ENCODE results near the gene FAM120B.
"Not testable (repeated sequence)": the region's sequence is repeated elsewhere in the genome, so short reads cannot be mapped to it uniquely, and the experiment has no call there.

FAM120B gene

DNA sequence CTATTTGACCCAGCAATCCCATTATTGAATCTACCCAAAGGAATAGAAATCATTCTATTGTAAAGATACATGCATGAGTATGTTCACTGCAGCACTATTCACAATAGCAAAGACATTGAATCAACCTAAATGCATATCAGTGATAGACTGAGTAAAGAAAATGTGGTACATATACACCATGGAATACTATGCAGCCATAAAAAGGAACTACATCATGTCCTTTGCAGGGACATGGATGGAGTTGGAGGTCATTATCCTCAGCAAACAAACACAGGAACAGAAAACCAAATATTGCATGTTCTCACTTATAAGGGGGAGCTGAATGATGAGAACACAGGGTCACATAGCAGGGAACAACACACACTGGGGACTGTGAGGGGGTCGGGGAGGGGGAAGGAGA is 48.6 kb downstream of the FAM120B start:
- not testable (repeated sequence) for FAIRE-seq; DNase-seq (ENCODE audit: low spot score)

DNA sequence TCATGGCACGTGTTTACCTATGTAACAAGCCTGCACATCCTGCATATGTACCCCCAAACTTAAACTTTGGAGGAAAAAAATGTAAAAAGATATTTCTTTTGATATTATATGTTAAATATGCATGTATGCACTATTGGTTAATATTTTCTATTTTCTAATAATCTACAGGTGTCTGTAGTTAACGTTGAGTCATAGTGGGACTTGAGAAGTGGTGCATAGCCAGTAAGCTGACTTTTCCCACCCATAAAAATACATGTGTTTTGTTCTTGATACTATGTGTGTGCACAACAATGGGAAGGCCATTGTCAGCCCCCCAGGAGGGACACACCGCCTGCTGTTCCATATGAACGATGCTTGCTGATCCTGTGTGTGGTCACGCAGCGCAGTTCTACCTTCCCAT is 49.1 kb downstream of the FAM120B start:
- DNase-seq (ENCODE audit: low spot score), result no peak
- FAIRE-seq, result no peak

DNA sequence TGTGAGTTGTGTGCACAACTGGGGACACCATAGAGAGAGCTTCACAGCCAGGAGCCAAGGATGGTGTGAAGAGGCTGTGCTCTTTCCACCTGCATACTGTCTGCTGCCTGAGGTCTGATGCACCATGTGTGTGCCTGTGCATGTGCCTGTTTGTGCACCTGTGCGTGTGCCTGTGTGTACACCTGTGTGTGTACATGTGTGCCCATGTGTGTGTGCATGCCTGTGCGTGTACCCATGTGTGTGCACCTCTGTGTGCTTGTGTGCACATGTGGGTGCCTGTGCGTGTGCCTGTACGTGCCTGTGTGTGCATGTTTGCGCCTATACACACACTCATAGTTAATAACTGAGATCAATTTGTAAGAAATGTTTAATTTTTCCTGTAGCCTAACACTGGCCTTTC is 51.3 kb downstream of the FAM120B start:
- FAIRE-seq (no peak), DNase-seq (ENCODE audit: low spot score) (no peak)

DNA sequence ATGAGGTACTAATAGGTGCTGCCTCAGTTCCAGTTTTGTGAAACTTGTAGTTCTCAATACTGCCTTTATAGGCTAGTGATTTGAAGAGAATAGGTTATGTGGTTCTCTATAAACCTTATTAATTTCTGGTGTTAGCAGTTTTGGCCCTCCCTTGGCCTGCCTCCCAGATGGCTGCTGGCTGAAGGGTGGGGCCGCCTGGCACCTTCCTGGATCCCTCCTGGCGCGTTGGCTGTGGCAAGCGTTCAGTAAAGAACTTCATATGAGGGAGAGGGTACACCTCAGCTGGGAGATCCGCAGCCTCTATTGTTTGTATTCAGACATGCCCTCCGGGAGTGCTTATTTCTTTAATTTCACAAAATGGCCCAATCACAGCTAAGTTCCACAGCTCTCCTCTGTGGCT is 51.9 kb downstream of the FAM120B start:
- FAIRE-seq, result no peak
- DNase-seq (ENCODE audit: low spot score), result no peak

DNA sequence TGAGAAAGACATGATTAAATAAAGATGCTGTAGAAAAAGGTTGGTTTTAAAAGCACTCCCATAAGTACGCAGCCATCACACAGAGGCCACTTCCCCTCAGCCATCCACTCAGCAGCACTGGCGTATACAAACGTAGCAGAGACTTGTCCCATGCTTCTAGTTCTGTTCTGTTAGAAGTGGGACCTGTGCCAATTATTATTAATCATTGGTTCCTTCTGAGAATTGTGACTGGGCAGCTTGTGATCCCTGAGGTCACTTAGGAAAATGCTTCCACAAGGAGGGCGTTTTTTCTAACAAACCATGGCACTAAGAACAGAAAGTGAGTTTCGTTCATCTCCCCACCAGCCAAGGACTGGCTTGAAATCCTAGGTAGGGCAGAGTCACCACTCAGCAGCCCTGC is 53.9 kb downstream of the FAM120B start:
- FAIRE-seq (no peak), DNase-seq (ENCODE audit: low spot score) (no peak)

DNA sequence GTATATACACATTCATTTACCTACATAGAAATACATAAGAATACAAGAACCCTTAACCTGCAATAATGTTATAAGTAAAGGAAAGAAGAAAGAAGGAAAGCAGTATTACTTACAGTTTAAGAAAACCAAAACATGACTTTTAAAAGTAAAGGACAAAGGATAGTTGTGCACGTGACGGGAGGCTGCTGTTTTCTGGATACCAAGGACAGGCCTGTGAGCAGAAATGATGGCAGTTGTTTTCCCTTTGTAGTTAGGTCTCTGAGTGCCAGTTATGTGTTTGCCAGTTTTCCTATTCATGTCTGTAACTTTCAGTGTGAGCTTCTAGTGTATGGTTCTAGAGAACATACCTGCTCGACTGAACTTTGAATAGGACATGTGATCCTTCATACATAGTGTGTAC is 54.8 kb downstream of the FAM120B start:
- no peak for FAIRE-seq
- DNase-seq (ENCODE audit: low spot score), result no peak

DNA sequence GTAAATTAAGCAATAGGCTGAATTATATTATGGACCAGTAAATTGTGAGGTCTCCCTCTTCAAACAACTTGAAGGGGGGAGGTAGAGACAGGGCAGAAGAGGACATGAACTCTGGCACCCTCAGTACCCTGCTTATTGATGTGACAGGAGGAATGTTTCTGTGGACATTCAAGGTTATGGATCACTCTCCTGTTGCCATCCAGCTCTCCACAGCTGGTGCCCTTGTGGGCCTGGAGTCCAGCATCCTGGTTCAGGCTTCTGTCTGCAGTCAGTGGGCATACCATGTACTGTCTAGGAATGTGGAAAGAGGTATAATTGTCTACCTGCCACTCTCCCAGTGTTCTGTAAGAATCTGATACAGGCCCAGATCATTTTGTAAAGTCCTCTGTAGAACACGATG is 55.6 kb downstream of the FAM120B start:
- FAIRE-seq (no peak), DNase-seq (ENCODE audit: low spot score) (no peak)

DNA sequence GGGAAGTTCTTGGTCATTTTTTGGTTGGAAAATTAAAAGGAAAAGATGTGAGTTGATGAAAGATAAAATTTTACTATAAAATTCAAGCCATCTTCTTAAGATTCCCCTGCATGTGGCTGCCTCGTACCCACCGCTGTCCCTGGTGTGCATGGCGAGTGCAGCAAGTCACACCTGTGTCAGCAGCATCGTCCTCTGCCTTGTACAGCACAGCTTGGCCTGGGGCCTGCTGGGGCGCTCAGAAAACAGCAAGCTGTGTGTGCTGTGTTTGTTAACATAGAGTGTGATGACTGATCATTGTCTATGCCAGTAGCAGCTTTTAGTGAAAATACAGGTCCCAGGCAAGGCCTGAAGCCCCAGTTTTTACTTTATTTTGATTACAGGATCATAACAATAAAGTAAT is 56.7 kb downstream of the FAM120B start:
- DNase-seq (ENCODE audit: low spot score) (no peak), FAIRE-seq (no peak)

DNA sequence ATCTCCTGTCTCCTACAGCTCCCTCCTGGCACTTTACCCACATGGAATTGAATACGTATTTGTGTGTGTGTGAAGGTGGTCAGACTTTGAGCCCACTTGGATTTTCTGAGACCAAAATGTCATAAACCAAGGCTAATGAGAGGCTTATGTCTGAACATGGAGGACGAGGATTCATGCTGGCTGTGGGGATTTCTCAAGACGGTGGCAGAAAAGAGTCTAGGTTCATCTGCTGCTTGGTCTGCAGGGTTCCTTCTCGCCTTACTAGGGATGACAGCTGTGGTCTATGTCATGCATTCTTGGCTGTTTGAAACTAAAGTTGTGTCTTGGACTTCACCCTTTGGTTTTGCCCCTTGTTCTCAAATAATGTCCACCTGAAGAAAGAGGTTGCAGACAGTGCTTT is 58.6 kb downstream of the FAM120B start:
- no peak for DNase-seq (ENCODE audit: low spot score)
- FAIRE-seq, result no peak

DNA sequence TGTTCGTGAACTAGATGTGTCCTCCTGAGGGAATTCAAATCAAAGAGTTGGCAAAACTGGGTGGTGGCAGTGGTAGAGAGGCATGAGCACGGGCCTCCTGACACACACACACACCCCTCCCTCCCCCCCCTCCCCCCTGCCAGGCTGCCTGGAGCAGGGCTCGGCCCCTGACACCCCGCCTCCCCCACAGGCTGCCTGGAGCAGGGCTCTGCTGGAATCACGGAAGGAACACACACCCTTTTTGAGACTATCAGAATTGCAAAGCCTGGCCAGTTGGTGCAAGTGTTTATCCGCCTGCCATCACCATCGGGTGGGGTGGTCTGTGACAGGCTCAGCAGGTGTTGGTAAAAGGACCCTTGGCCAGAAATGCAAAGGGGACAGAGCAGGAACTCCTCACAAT is 59.0 kb downstream of the FAM120B start:
- DNase-seq (ENCODE audit: low spot score) (no peak), FAIRE-seq (no peak)

DNA sequence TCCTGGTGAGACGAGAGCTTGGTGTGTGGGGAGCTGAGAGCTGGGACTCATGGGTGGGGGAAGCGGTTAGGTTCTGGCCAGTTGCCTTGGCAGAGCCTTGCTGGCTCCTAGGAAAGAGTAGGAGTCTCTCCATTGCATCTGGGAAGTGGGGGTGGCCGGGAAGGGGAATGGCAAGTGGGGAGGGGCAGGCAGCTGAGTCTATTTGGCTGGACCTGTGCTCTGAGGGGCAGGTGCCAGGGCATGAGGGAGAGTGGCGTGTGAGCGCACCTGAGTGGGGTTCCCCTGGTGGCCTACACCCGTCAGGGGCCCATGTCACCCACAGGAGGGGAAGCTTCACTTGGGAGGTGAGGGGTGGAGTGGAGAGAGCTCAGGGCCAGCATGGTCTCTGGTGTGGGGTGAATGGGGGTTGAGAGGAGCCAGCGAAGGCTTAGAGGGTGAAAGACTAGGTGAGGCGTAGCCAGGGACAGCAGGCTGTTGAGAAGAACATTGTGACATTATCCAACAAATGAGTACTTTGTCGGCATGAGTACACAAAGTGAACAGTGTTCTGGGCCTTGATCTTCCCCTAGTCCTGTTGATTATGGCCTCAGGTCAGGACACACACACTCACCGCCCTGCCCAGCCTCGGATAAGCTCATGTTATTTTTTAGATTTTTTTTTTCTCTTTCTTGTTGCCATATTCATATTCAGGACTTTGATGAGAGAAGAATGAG is 59.8 kb downstream of the FAM120B start:
- FAIRE-seq, result no peak
- no peak for DNase-seq (ENCODE audit: low spot score)

DNA sequence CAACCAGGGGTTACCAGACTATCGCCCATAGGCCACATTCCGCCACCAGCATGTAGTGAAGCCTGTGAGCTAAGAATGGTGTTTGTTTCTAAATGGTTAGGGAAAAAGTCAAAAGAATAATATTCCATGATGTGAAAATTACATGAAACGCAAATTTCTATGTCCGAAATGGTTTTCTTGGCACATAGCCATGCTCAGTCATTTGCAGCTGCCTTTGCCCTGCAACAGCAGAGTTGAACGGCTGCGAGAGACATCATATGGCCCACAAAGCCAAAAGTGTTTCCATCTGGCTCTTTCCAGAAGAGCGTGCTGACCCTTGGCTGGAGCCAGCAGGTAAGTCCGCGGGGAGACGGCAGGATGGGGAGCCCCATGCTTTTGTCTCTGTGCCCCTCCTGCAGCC is 60.7 kb downstream of the FAM120B start:
- FAIRE-seq (no peak), DNase-seq (ENCODE audit: low spot score) (no peak)

DNA sequence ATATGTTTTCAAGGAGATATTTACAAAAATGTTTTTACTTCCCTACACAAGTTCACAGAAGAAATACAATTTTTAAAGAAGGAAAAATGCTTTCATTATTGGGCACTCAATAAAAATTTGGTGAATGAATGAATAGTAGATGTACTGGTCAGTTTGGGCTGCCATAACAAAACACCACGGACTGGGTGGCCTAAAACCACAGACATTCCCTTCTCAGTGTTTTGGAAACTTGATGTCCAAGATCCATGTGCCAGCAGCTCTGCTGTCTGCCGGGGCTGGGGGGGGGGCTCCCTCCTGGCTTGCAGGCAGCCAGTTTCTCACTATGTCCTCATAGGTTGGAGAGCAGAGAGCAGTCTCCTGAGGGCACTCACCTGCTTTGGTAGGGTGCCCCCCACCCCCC is 62.0 kb downstream of the FAM120B start:
- no peak for DNase-seq (ENCODE audit: low spot score)
- no peak for FAIRE-seq

DNA sequence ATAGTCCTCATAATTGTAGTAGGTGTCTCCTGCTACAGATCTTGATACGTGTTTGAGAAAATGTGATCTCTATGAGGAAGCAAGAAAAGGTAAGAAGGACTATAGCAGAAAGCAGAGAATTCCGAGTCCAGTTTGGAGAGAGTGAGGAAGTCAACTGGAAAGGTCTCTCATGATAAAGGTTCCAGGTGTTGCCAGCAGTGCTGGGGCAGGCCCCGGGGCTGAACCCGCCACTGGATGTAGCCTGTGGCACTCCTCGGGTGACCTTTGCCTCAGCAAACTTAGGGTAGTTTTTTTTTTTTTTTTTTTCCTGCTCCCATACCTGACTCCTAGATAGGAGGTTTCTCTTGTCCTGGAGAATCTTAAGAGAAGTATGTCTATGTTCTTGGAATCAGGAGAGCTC is 62.8 kb downstream of the FAM120B start:
- no peak for FAIRE-seq
- no peak for DNase-seq (ENCODE audit: low spot score)

DNA sequence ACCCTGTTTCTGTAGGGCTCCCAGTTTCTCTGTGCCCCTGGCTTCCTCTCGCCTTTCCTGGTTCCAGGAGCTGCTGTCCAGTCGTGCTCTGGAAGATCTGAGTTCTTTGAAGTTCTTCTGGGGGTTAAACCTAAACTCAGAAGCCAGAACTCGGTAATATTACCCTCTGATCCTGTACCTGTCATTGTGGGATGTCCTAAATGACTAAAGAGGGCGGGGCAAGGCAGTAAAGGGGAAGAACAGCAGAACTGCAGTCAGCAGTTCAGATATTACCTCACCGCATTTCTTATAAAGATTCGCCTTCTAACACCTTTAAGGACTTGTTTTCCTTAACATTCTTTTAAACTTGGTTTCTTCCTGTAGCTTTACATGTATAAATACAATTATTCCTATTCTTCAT is 63.9 kb downstream of the FAM120B start:
- DNase-seq (ENCODE audit: low spot score) (no peak), FAIRE-seq (no peak)

DNA sequence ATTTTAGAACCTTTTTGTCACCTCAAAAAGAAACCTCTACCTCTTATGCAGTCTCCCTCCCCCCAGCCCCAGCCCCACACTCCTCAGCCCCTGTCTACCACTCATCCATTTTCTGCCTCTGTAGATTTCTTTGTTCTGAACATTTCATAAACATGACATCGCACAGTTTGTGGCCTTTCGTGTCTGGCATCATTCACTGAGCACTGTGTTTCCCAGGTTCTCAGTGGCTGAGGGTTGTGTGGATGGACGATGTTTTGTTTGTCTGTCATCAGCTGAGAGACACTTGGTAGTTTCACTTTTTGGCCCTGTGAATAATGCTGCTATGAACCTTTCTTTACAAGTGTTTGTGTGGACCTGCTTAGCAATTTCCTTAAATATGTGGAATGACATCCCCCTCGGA is 64.5 kb downstream of the FAM120B start:
- FAIRE-seq, result no peak

DNA sequence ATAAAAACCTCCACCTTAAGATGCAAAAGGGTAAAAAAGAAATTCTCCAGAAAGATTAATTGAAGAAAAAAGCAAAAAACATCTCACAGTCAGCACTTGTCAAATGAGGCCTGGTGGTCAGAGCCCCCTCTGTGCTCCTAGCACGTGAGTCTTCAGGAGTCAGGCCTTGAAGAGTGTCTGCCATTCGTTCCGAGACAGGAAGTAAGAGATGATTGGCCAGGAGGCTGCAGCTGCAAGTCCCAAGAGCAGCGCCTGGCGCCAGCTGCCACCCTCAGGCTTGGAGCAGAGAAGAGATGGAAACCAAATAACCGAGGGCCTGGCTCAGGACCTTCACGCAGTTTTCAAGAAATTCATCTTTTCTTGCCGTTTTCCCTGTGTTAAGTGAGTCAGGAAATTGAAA is 65.0 kb downstream of the FAM120B start:
- FAIRE-seq (no peak), DNase-seq (ENCODE audit: low spot score) (no peak)

More for the DNA sequence above, 64.5 kb downstream of the FAM120B start:
- DNase-seq (ENCODE audit: low spot score), result no peak

DNA sequence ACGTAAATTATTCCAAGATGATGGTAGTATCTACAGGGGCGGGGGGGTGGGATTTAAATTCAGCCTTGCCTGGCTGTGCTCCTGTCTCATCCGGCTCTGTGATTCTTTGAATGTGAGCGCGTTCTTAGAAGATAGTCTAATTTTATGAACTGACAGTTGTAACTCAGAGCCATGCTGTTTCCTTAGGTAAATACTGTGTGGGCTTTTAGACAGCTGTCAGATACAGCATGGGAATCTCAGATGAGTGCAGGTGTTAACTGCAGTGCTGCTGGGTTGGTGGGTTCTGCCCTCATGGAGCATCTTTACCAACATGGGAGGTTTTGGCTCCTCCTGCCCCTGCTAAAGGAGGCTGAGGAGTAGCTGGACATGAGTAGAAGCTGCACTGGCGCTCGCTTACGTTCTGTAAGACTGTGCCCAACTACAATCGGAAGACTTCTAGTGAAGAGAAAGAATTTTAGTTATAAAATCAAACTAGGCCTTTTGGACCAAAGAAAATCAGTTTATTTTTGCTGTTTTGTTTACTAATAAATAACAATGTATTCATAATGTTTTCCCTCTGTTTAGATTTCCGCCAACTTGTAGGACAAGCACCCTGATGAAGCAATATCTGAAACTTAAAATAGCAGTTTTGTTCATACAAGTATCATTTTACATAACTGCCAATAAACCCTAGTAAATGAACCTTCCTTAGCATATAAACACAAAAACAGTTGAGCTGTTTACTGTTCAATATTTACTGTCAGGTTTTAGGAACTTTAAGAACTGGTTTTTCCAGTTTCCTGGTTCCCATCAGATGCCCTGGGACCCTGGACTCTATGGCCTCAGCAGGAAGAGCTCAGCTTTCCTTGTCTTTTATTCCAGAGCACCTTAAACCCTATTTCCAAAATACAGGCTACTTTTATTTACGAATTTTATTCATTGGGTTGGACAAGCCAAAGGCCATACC is 66.1 kb downstream of the FAM120B start:
- DNase-seq (ENCODE audit: low spot score) (no peak), FAIRE-seq (no peak)

DNA sequence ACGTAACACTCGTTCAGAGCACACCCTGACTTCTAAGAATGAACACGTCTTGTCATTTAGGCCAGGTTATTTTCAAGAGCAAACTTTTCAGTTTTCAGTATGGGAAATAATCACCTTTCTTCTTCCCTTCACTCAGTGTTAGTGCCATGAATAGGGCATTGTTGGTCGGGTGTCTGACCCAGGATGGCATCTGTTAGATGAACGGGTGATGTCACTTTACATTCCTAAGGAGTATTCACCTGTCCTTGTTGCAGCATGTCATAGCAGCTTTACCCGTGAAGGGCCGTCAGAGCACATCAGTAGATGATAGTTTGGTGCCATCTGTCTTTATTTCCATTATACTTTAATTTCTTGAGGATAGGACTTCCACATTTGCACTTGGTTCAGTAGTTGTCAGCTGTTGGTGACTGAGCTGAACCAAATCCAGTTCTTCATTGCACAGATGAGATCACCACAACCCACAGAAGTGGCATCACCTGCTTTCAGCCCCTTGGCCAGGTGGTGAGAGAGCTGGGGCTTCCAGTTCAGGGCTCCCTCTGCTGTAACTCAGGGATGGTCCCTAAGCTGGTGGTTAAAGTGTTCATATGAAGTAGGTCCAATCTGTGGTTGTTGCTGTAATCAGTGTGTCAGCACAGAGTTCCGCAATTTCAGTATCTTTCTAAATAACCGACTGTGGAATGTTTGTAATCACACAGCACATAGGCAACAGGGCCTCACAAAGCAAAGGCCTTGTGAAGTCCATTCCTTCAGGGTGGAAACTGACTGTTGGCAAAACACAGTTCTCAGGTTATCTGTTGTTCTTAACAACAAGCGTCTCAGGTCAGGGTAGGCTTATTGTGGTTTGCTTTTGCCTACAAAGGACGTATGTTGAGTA is 68.2 kb downstream of the FAM120B start:
- FAIRE-seq (no peak), DNase-seq (ENCODE audit: low spot score) (no peak)

DNA sequence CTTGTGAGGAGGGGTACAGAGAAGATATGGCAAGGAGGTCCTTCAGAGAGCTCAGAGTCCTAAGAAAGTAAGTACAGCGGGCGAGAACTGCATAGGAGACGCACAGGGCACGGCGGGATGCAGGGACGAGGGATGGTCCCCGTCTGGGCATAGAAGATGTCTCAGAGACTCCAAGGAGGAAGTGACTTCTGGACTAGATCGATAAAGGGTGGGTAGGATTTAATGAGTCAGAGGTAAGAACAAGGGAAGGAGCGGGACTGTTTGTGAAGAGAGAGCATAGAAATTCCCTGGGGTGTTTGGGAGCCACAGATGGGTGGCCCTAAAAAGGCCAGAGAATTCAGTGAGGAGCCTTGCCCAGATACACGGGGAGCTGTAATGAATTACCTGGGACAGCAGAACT is 69.1 kb downstream of the FAM120B start:
- DNase-seq (ENCODE audit: low spot score), result no peak

DNA sequence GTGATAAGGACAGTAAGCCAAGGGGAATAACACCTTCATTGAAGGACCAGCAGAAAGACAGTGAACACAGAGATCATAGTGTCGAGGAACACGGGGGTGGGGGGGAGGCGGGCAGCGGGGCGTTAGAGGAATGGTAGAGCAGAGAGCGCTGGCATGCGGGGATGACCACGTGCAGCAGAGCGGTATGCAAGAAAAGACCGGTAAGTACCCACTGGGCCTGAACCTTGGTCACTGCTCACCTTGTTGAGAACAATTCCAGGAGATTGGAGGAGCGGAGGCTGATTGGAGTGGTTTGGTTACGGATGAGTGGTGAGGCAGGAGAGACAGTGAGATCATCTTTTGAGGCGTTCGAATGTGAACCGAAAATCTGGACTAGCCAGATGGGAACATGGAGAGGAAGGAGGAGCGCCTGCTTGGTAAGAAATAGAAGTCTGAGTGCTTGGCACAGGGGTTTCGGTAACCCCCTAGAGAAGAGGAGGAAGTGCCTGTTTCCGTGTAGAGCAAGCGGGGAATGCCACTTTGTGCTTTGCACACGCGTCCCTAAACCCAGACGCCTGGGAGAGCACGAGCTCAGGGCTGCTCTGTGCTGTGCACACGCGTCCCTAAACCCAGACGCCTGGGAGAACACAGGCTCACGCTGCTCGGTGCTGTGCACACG is 70.0 kb downstream of the FAM120B start:
- no peak for FAIRE-seq
- DNase-seq (ENCODE audit: low spot score), result no peak

More for the DNA sequence above, 69.1 kb downstream of the FAM120B start:
- FAIRE-seq, result no peak
